ENCODE data around the gene FBXW11.
"Not testable (repeated sequence)": the region's sequence is repeated elsewhere in the genome, so short reads cannot be mapped to it uniquely, and the experiment has no call there.

FBXW11 gene

DNA sequence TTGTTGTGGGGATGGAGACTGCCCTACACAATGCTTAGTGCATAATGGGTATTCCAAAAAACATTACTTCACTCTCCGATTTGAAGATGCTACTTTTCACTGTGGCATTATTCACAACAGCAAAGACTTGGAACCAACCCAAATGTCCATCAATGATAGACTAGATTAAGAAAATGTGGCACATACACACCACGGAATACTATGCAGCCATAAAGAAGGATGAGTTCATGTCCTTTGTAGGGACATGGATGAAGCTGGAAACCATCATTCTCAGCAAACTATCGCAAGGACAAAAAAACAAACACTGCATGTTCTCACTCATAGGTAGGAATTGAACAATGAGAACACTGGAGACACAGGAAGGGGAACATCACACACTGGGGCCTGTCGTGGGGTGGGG lies 90.7 kb downstream of the FBXW11 start:
- not testable (repeated sequence) for DNase-seq (ENCODE audit: low read depth in 1 of 2, low spot score in 1 of 2)

DNA sequence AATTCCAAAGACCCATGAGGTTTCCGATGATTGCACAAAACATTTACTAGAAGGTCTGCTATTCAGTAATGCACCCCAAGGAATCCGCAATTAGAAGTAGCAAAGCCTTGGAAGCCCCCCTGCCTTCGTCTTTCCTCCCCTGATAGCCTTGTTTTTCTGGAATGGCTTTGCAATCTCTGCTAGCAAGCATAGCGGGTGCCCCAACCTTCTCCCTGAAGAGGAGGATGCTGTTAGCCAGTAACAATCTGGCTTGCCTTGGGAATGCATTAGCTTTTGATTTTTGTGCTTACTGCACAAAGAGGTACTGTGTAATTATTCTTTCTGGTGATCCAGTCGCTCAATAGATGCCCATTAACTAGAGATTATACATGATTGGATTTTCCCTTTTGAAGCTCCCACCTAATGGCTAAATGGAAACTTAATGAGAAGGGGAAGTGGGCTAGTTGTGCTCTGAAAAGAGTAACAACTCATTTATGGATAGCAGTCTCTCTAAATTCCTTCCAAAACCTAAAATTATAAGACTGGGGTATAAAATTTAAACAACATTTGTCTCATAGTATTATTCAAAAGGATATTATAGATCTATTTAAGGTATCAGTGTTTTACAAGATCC lies 91.6 kb downstream of the FBXW11 start:
- no peak for DNase-seq (ENCODE audit: low read depth in 1 of 2, low spot score in 1 of 2)

DNA sequence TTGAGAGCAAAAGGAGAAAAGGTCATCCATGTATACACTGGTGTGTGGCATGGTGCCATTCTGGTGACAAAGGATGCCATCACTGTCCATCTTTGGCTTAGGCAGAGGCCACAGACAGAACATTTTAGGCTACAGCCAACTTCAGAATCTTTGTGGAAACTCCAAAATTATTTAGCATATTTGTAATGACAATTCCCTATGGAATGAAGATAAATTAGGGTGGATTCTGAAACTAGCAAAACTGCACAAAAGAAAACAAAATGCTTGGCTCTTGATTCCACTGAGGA lies 92.5 kb downstream of the FBXW11 start:
- DNase-seq (ENCODE audit: low read depth in 1 of 2, low spot score in 1 of 2) = no peak

DNA sequence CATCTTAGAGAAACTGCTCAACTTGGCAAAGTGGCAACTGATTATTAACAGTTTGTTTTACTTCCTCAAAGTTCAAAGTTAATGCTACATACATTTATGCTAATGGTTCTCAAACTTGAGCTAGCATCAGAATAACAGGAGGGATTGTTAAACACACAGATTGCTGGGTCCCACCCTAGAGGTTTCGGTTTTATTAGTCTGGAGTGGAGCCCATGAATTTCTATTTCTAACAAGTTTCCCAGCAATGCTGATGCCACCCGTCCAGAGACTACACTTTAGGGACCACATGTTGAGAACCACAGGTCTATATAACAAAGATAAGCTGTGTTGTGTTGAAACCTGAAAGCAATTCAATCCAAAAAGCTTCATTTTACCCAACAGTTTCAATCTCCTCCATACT lies 95.3 kb downstream of the FBXW11 start:
- DNase-seq (ENCODE audit: low read depth in 1 of 2, low spot score in 1 of 2) = no peak

DNA sequence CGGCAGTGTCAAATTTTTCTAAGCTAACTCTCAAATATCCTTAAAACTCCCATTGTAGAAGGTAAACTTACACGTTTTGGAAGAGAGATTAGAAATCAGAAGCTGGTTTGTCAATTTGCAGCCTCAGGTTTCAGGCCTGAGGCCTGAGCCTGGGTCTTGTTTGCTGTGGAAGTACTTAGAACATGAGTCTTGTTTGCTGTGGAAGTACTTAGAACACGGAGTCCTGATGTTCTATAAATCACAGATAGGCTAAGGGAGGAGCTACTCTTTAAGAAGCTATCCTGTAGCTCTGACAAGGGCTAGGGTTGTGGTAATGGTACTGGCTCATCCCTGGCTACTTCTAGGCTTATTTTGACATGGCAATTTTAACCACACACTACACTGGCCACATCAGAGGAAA lies 97.8 kb downstream of the FBXW11 start:
- DNase-seq (ENCODE audit: low read depth in 1 of 2, low spot score in 1 of 2) = no peak

DNA sequence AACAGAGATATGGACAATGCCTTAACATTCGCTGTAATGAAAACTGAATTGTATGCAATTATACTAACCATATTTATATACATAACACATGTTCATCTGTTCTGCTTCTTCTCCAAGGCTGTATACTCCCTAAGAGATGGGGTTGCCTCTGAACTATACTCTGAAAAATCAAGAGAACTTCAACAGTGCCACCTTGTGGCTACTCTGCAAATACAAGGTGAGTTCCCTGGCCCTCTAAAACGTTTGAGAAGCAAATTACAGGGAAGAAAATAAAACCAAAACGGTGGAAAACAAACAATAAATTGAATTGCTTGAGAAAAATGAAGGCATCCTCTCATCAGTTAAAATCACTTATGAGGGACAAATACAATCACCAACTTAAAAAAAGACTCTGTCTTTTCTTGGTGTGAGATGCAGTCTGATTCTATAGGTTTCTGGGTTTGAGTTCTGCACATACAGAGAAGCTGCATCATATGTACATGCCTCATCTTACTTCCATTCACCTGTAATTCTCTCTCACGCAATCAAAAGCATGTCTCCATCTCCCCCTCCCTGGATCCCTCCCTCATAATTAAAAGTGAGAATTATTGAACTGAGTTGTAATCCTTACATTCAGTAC lies 98.6 kb downstream of the FBXW11 start:
- DNase-seq (ENCODE audit: low read depth in 1 of 2, low spot score in 1 of 2) = peak in 1 of 2 donors; percentile 48

DNA sequence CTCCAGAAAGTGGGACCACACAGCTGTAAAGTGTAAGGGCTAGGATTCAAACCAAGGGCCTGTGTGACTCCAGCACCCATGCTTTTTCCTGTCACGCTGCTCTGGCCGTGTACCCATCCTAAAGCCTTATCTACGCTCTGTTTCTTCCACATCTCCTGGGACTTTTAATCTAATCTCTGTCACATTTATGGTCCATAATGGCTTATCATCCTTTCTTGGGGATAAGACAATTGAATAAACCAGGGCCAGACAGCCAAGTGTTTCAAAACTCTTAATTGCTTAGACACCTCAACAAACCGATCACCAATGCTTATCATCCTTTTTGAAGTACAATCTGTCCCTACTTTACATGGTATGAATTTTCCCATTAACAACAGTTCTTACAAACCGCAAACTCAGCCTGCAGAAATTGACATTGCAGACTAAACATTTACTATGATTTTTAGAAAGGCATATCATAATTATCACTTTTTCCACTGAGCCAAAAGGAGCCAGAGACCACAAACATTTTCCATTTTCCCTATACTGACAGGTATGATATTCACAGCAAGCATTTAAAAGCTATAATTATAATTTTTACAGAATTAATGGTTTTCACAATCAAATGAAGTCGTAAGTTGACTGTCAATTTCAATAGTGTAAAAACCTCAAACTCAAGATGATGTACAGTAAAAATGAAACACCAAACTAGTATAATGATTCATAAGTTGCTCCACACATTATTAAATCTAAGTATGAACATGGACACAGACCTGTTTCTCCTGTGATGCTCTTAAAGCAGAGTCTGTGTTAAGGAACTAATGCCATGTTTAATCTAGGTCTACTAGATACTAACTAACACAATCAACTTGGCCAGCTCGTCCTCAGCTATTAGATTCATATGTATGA lies 99.5 kb downstream of the FBXW11 start:
- peak in 1 of 2 donors; percentile 29 for DNase-seq (ENCODE audit: low read depth in 1 of 2, low spot score in 1 of 2)

DNA sequence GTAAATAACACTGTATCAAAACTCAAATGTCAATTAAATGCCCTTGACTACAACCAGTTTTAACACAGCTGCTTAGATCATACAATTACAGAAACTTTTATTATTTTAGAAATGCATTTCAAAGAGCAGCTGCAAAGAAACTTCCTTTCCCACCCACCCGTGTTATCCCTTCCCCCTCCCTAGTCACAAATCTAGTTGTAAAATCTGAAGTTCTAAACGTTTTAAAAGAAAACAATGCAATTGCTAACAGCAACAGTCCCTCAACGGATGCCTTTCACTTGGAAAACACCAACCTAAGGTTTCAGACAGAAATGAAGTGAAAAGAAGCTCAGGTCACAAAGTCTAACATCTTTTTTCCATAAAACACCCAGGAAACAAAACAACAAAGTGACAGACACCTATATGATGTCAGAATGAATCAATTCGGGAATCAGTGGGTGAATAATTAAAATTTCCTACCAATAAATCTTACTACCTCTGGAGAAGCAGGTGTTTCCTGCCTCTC lies 100.3 kb downstream of the FBXW11 start:
- DNase-seq (ENCODE audit: low read depth in 1 of 2, low spot score in 1 of 2) = peak in 1 of 2 donors; percentile 23

DNA sequence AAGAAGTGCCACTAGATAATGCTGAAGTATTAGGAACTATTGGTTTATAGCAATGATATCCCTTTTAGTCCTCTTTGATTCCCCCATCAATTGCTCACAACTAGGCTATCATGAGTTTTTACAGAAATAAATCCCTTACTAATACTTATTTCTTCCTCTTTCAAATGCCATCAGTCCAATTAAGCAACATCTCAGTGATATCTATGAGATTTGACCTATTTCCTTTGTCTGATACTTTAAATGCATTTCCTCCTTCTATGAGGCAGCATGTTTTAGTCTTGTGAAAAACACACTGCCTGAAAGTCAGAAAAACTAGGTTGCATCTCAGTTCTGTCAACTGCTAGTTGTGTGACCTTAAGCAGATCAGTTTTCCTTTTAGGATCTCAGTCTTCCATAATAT lies 101.6 kb downstream of the FBXW11 start:
- DNase-seq (ENCODE audit: low read depth in 1 of 2, low spot score in 1 of 2) = no peak

DNA sequence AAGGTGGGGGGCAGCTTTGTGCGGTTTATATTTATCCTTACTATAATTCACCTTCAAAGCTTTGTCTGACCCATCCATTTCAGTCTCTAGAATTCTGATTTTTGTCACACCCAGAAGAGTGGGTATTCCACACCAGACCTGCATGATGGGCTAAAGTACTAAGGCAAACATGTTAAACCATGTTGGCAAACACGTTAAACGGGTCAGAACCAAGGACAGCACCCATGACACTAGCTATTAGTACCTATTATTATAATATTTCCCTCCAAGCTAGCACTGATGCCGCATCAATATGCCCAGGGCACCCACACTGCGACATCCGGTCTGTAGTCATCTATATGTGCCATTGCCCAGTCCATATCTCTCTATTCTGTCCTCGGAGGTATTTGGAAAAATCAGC lies 104.7 kb downstream of the FBXW11 start:
- no peak for DNase-seq (ENCODE audit: low read depth in 1 of 2, low spot score in 1 of 2)

DNA sequence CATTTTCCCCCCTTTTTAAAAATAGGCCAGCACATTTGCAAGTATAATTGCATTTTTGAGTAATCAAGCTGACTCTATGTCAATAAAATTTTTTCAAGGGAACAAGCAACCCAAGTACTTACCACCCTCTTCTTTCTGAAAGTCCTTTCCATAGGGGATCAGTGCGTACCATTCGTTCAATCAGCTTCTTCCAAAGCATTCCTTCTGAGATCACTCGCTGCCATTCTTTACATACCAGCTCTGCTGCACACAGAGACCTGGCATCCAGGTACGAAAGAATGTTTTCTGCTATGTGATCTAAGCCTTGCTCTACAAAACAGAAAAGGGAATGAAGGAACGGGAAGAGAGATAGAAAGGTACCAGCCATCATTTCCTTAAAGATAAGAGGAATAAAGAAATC lies 106.6 kb downstream of the FBXW11 start:
- no peak for DNase-seq (ENCODE audit: low read depth in 1 of 2, low spot score in 1 of 2)

DNA sequence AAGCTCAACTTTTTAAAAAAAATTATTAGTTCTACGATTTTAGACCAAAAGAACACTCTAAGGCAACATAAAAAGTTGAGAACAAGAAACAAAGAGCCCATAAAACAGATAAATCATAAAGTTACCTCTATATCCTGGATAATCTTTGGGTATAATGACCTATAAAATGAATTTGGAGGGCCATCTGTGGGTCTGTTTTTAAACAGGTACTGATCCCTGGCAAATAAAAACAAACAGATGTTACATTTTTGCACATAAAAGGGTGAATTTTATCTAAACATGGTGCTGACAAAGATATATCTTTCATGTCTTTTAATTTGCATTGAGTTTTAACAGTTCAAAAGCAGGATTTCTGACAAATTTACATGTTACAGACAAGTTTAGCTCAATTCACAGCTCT lies 107.6 kb downstream of the FBXW11 start:
- DNase-seq (ENCODE audit: low read depth in 1 of 2, low spot score in 1 of 2) = no peak

DNA sequence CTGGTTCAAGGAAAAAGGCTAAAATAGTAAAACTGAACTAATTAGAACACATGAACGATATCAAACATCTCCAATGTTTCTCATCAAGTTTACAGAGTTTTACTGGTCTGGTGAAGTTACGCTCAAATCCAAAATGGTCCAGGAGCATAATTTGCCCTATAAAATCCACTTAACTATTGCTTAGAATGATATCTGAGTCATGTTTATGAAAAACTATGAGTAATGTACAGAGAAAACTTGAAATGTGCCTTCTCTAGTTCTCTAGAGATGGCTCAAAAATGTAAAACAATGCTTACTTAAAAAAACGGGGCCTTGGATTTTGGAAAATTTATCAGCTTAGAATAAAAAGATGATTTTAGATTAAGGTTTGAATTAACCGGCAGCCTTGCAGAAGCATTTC lies 108.1 kb downstream of the FBXW11 start:
- no peak for DNase-seq (ENCODE audit: low read depth in 1 of 2, low spot score in 1 of 2)

DNA sequence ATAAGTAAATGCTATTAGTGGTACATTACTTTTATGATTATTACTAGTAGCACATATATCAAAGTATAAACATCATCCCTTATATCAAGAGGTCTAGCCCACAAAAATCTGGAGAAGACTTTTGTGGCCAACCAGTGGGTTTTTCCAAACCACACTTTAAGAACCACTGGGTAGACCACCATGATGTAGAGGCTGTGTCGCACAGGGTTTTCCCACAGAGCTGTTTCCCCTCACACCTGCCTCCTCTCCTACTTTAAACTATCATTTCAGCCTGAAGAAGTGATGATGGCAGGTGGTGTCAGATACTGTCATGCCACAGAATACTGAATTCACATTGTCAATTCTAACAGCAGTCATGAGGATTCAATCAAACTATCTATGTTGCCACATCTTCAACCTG lies 109.2 kb downstream of the FBXW11 start:
- DNase-seq (ENCODE audit: low read depth in 1 of 2, low spot score in 1 of 2) = peak in 1 of 2 donors; percentile 10

DNA sequence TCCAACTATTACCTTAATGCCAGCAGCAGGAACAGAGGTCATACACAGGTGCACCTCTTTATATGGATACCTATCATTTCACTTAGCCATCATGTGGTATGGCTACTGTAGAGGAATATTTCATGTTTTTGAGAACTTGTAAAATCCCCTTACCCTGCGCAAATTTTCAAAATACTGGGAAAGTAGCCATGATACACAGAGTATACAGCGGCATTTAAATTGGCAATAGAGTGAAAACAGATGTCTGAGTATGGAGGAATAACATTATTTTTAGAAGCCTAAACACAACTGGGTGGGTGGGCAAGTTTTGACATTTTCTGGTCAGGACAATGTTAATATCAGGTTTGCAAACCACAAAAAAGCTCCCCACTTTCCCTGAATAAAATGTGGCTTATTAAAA lies 111.4 kb downstream of the FBXW11 start:
- no peak for DNase-seq (ENCODE audit: low read depth in 1 of 2, low spot score in 1 of 2)

DNA sequence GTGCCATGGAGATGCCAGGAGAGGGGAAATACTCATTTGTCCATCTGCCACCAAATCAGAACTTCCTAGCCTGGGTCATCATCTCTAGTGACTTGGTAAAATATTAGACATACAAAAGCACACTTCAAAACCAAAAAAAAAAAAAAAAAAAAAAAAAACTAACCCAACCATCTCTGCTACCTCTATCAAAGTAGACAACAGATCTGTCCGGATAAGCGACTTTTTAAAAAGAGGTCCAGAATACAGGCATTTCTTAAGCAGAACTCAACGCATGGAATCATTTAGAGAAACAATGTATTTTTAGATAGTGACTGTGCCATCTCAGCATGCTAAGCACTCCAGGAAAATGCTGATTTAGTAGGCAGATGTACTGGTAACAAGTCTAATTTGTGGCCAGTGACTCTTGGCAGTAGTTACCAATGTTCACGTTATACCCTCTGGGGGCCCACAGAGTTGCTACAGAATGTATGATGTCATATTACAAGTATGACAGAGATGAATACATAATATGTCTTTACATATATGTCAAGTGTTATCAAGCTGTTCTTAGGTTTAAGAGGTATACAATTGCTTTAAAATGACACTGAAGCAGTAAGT lies 113.0 kb downstream of the FBXW11 start:
- no peak for DNase-seq (ENCODE audit: low read depth in 1 of 2, low spot score in 1 of 2)

DNA sequence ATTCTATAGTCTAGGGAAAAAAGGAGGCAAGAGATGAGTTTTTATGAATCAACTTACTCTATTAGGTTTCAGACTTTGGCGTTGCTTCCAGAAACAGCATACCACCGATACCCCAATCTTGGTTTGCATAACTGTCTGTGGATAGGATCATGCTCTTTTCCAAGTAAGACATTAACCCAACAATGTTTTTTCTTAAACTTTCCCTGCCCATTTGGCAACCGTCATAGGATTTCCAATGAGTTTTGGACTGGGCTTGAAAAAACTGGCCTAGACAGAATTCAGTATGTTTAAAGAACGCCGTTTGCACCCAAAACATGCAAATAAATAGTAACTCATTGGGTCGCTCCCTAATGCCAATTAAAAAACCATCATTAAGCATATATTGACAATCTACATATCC lies 114.8 kb downstream of the FBXW11 start:
- no peak for DNase-seq (ENCODE audit: low read depth in 1 of 2, low spot score in 1 of 2)

DNA sequence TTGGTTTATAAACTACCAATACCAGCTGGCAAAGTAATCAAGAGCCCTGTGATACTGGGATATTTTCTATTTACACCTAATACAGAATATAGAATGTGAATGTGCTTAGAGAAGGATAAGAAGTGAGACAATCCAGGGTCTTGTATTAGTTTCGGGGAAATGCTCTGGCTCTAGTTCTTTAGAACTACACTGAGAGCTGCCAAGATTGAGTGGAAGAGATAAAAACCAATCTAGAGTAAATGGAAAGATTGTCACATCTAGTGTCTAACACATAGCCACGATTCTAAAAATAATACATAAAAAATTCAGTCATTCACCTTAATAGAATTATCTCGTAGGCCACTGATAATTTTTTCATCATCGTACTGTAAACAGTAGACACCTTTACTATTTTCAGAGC lies 115.3 kb downstream of the FBXW11 start:
- DNase-seq (ENCODE audit: low read depth in 1 of 2, low spot score in 1 of 2) = no peak

DNA sequence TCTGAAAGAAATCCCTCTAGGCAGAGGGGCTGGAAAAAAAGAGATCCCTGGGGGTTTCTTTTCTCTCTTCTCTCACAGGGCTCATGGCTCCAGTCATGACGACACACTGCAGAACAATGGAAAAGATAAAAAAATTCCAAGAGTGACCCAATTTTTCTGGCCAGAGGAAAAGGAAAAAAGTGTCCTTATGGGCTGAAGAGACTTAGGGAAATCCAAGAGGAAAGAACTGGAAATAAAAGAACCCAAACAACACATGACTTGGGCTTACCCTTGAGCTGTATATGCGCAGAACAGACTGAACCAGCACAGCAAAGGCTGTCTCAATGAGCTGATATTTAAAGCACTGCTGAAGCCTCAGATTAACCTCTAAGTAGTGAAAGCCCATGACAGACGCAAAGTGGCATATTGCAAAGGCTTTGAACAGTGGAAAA lies 118.4 kb downstream of the FBXW11 start:
- no peak for DNase-seq (ENCODE audit: low read depth in 1 of 2, low spot score in 1 of 2)

DNA sequence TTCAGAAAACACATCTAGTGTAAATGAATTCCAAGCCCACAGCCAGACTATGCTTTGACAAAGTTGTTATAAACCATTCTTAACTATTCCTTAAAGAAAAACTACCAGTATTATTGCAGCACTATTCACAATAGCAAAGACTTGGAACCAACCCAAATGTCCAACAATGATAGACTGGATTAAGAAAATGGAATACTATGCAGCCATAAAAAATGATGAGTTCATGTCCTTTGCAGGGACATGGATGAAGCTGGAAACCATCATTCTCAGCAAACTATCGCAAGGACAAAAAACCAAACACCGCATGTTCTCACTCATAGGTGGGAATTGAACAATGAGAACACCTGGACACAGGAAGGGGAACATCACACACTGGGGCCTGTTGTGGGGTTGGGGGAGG lies 120.4 kb downstream of the FBXW11 start:
- not testable (repeated sequence) for DNase-seq (ENCODE audit: low read depth in 1 of 2, low spot score in 1 of 2)

DNA sequence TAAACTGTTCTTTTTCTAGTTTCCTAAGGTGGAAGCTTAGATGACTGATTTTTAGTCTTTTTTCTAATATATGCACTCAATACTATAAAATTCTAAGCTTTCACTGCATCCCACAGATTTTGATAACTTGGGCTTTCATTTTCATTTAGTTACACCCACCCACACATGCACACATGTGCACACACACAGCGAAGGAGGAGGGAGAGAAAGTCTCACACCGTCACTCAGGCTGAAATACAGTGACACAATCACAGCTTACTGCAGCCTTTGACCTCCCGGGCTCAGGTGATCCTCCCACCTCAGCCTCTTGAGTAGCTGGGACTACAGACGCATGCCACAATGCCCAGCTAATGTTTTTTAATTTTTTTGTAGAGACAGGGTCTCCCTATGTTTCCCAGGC lies 124.3 kb downstream of the FBXW11 start:
- peak in 1 of 2 donors; percentile 14 for DNase-seq (ENCODE audit: low read depth in 1 of 2, low spot score in 1 of 2)

DNA sequence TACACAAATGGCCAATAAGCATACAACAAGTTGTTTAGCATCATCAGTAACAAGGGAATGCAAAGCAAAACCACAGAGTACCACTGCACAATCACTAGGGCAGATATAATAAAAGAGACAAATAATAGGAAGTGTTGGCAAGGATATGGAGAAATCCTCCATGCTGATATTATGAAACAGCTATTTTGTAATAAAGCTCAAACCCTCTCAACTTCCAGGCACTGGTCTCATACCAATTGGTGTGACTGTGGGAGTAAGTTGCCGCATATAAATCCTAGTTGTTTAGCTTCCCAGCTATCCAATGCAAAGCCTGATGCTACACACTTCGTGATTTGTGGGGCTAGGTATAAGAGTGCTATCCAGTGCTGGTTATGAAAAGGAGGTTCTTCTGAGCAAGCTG lies 132.2 kb downstream of the FBXW11 start:
- DNase-seq (ENCODE audit: low read depth in 1 of 2, low spot score in 1 of 2) = no peak

Data from activated CD4-positive, alpha-beta T cell treated with anti-CD3 and anti-CD28 coated beads, Interleukin-2, amount 50 U/mL, for 24 hours (primary cell).